ENCODE data around the gene CCNT1.

DNA sequence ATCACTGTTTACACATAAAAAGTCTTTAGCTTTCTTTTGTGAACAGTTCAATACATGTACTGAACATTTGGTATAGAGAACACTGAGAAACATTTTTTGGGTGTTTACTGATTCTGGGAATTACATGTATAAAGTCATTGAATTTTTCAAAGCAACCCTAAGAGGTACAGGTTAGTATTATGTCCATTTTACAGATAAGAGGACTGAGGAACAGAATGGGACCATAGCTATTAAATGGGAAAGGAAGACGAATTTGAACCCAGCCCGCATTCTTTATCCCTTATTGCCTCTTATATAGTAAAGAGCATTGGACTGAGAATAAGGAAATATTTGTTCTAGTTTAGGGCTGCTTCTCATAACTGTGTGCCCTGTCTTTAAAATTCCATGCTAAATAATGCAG lies 33.6 kb downstream of the CCNT1 start:
- TF ChIP-seq, protein P1, sequence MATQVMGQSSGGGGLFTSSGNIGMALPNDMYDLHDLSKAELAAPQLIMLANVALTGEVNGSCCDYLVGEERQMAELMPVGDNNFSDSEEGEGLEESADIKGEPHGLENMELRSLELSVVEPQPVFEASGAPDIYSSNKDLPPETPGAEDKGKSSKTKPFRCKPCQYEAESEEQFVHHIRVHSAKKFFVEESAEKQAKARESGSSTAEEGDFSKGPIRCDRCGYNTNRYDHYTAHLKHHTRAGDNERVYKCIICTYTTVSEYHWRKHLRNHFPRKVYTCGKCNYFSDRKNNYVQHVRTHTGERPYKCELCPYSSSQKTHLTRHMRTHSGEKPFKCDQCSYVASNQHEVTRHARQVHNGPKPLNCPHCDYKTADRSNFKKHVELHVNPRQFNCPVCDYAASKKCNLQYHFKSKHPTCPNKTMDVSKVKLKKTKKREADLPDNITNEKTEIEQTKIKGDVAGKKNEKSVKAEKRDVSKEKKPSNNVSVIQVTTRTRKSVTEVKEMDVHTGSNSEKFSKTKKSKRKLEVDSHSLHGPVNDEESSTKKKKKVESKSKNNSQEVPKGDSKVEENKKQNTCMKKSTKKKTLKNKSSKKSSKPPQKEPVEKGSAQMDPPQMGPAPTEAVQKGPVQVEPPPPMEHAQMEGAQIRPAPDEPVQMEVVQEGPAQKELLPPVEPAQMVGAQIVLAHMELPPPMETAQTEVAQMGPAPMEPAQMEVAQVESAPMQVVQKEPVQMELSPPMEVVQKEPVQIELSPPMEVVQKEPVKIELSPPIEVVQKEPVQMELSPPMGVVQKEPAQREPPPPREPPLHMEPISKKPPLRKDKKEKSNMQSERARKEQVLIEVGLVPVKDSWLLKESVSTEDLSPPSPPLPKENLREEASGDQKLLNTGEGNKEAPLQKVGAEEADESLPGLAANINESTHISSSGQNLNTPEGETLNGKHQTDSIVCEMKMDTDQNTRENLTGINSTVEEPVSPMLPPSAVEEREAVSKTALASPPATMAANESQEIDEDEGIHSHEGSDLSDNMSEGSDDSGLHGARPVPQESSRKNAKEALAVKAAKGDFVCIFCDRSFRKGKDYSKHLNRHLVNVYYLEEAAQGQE (IDR thresholded peaks at IDR 0.05; ENCODE audit: borderline replicate concordance), result no peak
- TF ChIP-seq POLR2AphosphoS5 (IDR thresholded peaks at IDR 0.05) (no peak), EZH2 (IDR thresholded peaks at IDR 0.05; ENCODE audit: borderline replicate concordance, insufficient read depth, low read length, poor library complexity, severe bottlenecking) (no peak), EP300 (conservative IDR thresholded peaks at IDR 0.05; ENCODE audit: poor library complexity, severe bottlenecking) (no peak)
- TF ChIP-seq, protein P2, sequence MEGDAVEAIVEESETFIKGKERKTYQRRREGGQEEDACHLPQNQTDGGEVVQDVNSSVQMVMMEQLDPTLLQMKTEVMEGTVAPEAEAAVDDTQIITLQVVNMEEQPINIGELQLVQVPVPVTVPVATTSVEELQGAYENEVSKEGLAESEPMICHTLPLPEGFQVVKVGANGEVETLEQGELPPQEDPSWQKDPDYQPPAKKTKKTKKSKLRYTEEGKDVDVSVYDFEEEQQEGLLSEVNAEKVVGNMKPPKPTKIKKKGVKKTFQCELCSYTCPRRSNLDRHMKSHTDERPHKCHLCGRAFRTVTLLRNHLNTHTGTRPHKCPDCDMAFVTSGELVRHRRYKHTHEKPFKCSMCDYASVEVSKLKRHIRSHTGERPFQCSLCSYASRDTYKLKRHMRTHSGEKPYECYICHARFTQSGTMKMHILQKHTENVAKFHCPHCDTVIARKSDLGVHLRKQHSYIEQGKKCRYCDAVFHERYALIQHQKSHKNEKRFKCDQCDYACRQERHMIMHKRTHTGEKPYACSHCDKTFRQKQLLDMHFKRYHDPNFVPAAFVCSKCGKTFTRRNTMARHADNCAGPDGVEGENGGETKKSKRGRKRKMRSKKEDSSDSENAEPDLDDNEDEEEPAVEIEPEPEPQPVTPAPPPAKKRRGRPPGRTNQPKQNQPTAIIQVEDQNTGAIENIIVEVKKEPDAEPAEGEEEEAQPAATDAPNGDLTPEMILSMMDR (IDR thresholded peaks at IDR 0.05; ENCODE audit: poor library complexity, severe bottlenecking), result no peak
